T-helper 9 cell (primary cell): ENCODE data around the gene WDR20.

Source experiments
- DNase-seq: peaks from one replicate; pipeline ENCODE4 v3.0.0-alpha.2; 2020

The WDR20 gene

GRCh38 chr14:102201353-102201738, 61.6 kb downstream of the WDR20 start:
- DNase-seq: no peak

- DNase-seq: no peak
These were observed 62.1 kb downstream of the WDR20 start for GRCh38 chr14:102201776-102202175.

- no peak for DNase-seq
These were observed 63.2 kb downstream of the WDR20 start for GRCh38 chr14:102202944-102203343.

GRCh38 chr14:102203382-102203781, 63.7 kb downstream of the WDR20 start:
- DNase-seq: no peak

GRCh38 chr14:102205560-102205959, 65.9 kb downstream of the WDR20 start:
- DNase-seq: no peak

- DNase-seq: no peak
These were observed 67.2 kb downstream of the WDR20 start for GRCh38 chr14:102206918-102207317.

GRCh38 chr14:102207831-102208365, 68.2 kb downstream of the WDR20 start:
- no peak for DNase-seq

- no peak for DNase-seq
These were observed 69.0 kb downstream of the WDR20 start for GRCh38 chr14:102208741-102209140.

- no peak for DNase-seq
These were observed 69.7 kb downstream of the WDR20 start for GRCh38 chr14:102209224-102209966.

- no peak for DNase-seq
These were observed 70.8 kb downstream of the WDR20 start for GRCh38 chr14:102210421-102211042.

- DNase-seq: no peak
These were observed 71.5 kb downstream of the WDR20 start for GRCh38 chr14:102211240-102211639.

- no peak for DNase-seq
These were observed 72.7 kb downstream of the WDR20 start for GRCh38 chr14:102212356-102212755.

GRCh38 chr14:102212845-102213244, 73.1 kb downstream of the WDR20 start:
- no peak for DNase-seq

GRCh38 chr14:102213470-102213869, 73.8 kb downstream of the WDR20 start:
- no peak for DNase-seq

- no peak for DNase-seq
These were observed 74.4 kb downstream of the WDR20 start for GRCh38 chr14:102213984-102214658.

- DNase-seq: no peak
These were observed 75.4 kb downstream of the WDR20 start for GRCh38 chr14:102215071-102215470.

- no peak for DNase-seq
These were observed 76.0 kb downstream of the WDR20 start for GRCh38 chr14:102215576-102216250.

- no peak for DNase-seq
These were observed 77.7 kb downstream of the WDR20 start for GRCh38 chr14:102217399-102217798.

GRCh38 chr14:102217987-102218421, 78.3 kb downstream of the WDR20 start:
- no peak for DNase-seq

GRCh38 chr14:102218688-102219087, 79.0 kb downstream of the WDR20 start:
- DNase-seq: no peak

- no peak for DNase-seq
These were observed 79.6 kb downstream of the WDR20 start for GRCh38 chr14:102219316-102219715.

- no peak for DNase-seq
These were observed 80.3 kb downstream of the WDR20 start for GRCh38 chr14:102220031-102220430.

GRCh38 chr14:102221026-102221425, 81.3 kb downstream of the WDR20 start:
- no peak for DNase-seq
